ENCODE results near the gene LRIG2. TPM values are rescaled to one million over a fixed set of nuclear protein-coding genes. Genes with fewer than 3 reads are reported as not detected.
A peak's percentile ranks its signal among the peaks of the same experiment; 100 is the strongest.

LRIG2 gene
- total and polyA plus RNA-seq, 4 donors: 2.9 to 33.6 (median 8.3) TPM

DNA sequence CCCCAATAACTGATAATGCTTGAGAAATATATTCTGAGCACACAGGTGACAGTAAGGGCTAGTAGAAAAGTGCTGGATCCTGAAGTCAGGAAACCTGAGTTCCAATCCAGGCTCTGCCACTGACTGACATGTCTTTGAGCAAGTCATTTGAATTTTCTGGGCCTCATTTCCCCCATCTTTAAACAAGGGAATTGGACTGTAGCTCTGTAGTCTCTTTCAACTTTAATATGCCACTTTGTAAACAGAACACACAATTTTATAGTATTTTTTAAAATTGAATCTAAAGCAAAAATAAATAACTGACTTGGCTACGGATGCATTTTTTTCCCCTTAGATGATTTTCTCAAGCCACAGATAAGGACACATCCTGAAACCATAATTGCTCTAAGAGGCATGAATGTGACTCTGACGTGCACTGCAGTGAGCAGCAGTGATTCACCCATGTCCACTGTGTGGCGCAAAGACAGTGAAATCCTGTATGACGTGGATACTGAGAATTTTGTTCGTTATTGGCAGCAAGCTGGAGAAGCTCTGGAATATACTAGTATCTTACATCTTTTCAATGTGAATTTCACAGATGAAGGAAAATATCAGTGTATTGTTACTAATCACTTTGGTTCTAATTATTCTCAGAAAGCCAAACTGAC, 37.0 kb downstream of the LRIG2 start:
- no peaks in the 10 kb centered on the region for H3K9me3 ChIP-seq (ENCODE audit: control insufficient read depth in 4 of 4, insufficient read depth in 3 of 4, low read length in 3 of 4)
- peaks cover 23 to 56% (median 31%) of the 10 kb centered on the region in 4 donors for H3K36me3 ChIP-seq (ENCODE audit: control insufficient read depth in 4 of 4, insufficient read depth in 4 of 4, low read length in 4 of 4)
- H3K9ac ChIP-seq (ENCODE audit: insufficient read depth in 1 of 2, low read length in 2 of 2): no peak overlapping the region
- ATAC-seq (ENCODE audit: insufficient read depth, low FRiP score) (no peak), DNase-seq (peak in 2 of 3 donors; percentile 11 to 16)
- H3K27ac ChIP-seq (ENCODE audit: low read depth in 1 of 2, low read length in 1 of 2): peak overlapping the region in 1 of 2 donors; percentile 25
- H3K4me3 ChIP-seq: no peak overlapping the region
- TF ChIP-seq, protein P1, sequence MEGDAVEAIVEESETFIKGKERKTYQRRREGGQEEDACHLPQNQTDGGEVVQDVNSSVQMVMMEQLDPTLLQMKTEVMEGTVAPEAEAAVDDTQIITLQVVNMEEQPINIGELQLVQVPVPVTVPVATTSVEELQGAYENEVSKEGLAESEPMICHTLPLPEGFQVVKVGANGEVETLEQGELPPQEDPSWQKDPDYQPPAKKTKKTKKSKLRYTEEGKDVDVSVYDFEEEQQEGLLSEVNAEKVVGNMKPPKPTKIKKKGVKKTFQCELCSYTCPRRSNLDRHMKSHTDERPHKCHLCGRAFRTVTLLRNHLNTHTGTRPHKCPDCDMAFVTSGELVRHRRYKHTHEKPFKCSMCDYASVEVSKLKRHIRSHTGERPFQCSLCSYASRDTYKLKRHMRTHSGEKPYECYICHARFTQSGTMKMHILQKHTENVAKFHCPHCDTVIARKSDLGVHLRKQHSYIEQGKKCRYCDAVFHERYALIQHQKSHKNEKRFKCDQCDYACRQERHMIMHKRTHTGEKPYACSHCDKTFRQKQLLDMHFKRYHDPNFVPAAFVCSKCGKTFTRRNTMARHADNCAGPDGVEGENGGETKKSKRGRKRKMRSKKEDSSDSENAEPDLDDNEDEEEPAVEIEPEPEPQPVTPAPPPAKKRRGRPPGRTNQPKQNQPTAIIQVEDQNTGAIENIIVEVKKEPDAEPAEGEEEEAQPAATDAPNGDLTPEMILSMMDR (IDR thresholded peaks at IDR 0.05; ENCODE audit: control extremely low read depth, extremely low read depth): no peak
- H3K27me3 ChIP-seq (ENCODE audit: control insufficient read depth in 3 of 3, insufficient read depth in 3 of 3, low read length in 2 of 3): no peaks in the 10 kb centered on the region
- H3K4me1 ChIP-seq (ENCODE audit: control insufficient read depth in 5 of 5, insufficient read depth in 5 of 5, low read length in 5 of 5): no peaks in the 10 kb centered on the region
- WGBS, 2 donors: 82 to 88% methylated on average over 5 of the region's 5 CpGs

DNA sequence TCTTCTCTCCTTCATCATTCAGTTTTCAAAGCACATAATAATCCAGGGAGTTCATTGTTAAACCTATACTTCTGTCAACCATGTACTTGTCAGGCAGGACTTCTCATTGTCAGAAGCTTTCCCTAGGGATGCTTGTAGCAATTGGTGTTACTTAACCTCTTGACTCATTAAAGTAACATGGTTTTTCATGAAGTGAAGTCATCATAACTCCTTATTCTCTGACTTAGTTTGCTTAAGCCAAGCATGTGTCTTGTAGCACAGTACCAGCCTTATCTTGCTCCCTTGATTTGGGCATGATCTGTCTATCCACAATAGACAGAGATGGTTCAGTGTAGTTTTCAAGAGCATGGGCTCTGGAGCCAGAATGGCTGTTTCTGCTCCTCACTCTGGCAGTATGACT, 45.3 kb downstream of the LRIG2 start:
- Histone ChIP-seq H3K36me3 (ENCODE audit: control insufficient read depth in 4 of 4, insufficient read depth in 4 of 4, low read length in 4 of 4) (peaks cover 30 to 48% (median 38%) of the 10 kb centered on the region in 4 donors), H3K9me3 (ENCODE audit: control insufficient read depth in 4 of 4, insufficient read depth in 3 of 4, low read length in 3 of 4) (no peaks in the 10 kb centered on the region), H3K4me1 (ENCODE audit: control insufficient read depth in 5 of 5, insufficient read depth in 5 of 5, low read length in 5 of 5) (no peaks in the 10 kb centered on the region), H3K9ac (ENCODE audit: insufficient read depth in 1 of 2, low read length in 2 of 2) (no peak overlapping the region), H3K4me3 (no peak overlapping the region), H3K27me3 (ENCODE audit: control insufficient read depth in 3 of 3, insufficient read depth in 3 of 3, low read length in 2 of 3) (no peaks in the 10 kb centered on the region), H3K27ac (ENCODE audit: low read depth in 1 of 2, low read length in 1 of 2) (no peak overlapping the region)
- no peak for ATAC-seq (ENCODE audit: insufficient read depth, low FRiP score)
- DNase-seq: no peak
- TF ChIP-seq, protein P1 (IDR thresholded peaks at IDR 0.05; ENCODE audit: control extremely low read depth, extremely low read depth): no peak

DNA sequence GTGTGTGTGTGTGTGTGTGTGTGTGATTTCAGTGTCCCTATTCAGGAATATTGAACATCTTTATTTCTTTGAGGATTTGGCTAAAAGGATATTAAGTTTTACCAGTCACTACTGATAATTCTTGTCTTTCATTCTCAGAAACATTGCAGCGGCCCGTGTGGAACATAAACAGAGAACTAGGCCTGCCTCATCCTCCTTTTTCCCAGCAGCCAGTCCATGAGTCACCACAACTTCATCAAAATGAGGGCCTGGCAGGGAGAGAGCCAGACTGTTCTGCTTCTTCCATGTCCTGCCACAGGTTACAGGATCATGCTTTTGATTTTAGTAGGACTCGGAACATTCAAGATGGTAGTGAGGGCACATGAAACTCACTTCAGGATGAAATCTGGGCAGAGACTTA, 50.7 kb downstream of the LRIG2 start:
- WGBS, 2 donors: 90 to 91% methylated on average over 3 of the region's 3 CpGs
- Histone ChIP-seq H3K4me1 (ENCODE audit: control insufficient read depth in 5 of 5, insufficient read depth in 5 of 5, low read length in 5 of 5) (peaks cover 0 to 2% (median 0%) of the 10 kb centered on the region in 5 donors), H3K9me3 (ENCODE audit: control insufficient read depth in 4 of 4, insufficient read depth in 3 of 4, low read length in 3 of 4) (no peaks in the 10 kb centered on the region), H3K27ac (ENCODE audit: low read depth in 1 of 2, low read length in 1 of 2) (no peak overlapping the region), H3K9ac (ENCODE audit: insufficient read depth in 1 of 2, low read length in 2 of 2) (no peak overlapping the region), H3K27me3 (ENCODE audit: control insufficient read depth in 3 of 3, insufficient read depth in 3 of 3, low read length in 2 of 3) (no peaks in the 10 kb centered on the region), H3K36me3 (ENCODE audit: control insufficient read depth in 4 of 4, insufficient read depth in 4 of 4, low read length in 4 of 4) (peaks cover 20 to 35% (median 28%) of the 10 kb centered on the region in 4 donors), H3K4me3 (no peak overlapping the region)
- DNase-seq (no peak), ATAC-seq (ENCODE audit: insufficient read depth, low FRiP score) (no peak)
- TF ChIP-seq, protein P1 (IDR thresholded peaks at IDR 0.05; ENCODE audit: control extremely low read depth, extremely low read depth): no peak

DNA sequence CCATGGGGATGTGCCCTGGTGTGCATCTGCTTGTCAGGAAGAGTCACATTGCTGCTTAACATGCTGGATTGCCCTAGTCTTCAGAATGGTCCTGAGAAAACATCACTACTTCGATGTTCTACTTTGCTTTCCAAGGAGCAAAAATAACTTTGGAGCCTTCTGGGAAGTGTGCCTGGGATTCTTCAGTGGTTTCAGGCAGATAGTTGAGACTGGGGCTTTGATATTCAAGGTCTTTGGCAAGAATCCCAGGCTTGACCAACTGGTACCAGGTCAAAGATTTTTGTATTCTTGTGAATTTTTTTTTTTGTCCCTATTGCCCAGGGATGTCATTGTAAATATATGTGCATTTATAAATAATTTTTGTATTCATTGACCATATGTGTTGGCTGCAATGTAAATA, 51.4 kb downstream of the LRIG2 start:
- 68 to 72% methylated on average over 1 of the region's 1 CpG for WGBS, 2 donors
- peaks cover 20 to 31% (median 25%) of the 10 kb centered on the region in 4 donors for H3K36me3 ChIP-seq (ENCODE audit: control insufficient read depth in 4 of 4, insufficient read depth in 4 of 4, low read length in 4 of 4)
- no peaks in the 10 kb centered on the region for H3K9me3 ChIP-seq (ENCODE audit: control insufficient read depth in 4 of 4, insufficient read depth in 3 of 4, low read length in 3 of 4)
- no peak overlapping the region for H3K9ac ChIP-seq (ENCODE audit: insufficient read depth in 1 of 2, low read length in 2 of 2)
- H3K4me3 ChIP-seq: no peak overlapping the region
- ATAC-seq (ENCODE audit: insufficient read depth, low FRiP score) (no peak), DNase-seq (no peak)
- TF ChIP-seq, protein P1 (IDR thresholded peaks at IDR 0.05; ENCODE audit: control extremely low read depth, extremely low read depth): no peak
- H3K27ac ChIP-seq (ENCODE audit: low read depth in 1 of 2, low read length in 1 of 2): no peak overlapping the region
- H3K27me3 ChIP-seq (ENCODE audit: control insufficient read depth in 3 of 3, insufficient read depth in 3 of 3, low read length in 2 of 3): no peaks in the 10 kb centered on the region
- peaks cover 0 to 2% (median 0%) of the 10 kb centered on the region in 5 donors for H3K4me1 ChIP-seq (ENCODE audit: control insufficient read depth in 5 of 5, insufficient read depth in 5 of 5, low read length in 5 of 5)
